Coronary artery (tissue), 2 donors: Measurements from ENCODE around the gene S1PR5.

Source experiments
- DNase-seq: peaks from one replicate; pipeline ENCODE4 v3.0.0-alpha.2; 2017; ENCODE audit warnings: low spot score
- H3K27ac ChIP-seq, 2 donors: fragments of 200-600 bp; sonication (generic); one replicate each; pipeline ENCODE4 v1.5.1; 2016 to 2019
- H3K4me3 ChIP-seq: fragments of 200-600 bp; sonication (generic); 2 replicates; pipeline ENCODE4 v1.5.1; 2016; ENCODE audit warnings: mild to moderate bottlenecking, moderate library complexity
- TF ChIP-seq, protein P1 (sequence below): fragments of 200-600 bp; sonication (generic); IDR thresholded peaks from one replicate; pipeline ENCODE4 v1.5.1; 2019; ENCODE audit warnings: antibody characterized with exemption

The S1PR5 gene

DNA sequence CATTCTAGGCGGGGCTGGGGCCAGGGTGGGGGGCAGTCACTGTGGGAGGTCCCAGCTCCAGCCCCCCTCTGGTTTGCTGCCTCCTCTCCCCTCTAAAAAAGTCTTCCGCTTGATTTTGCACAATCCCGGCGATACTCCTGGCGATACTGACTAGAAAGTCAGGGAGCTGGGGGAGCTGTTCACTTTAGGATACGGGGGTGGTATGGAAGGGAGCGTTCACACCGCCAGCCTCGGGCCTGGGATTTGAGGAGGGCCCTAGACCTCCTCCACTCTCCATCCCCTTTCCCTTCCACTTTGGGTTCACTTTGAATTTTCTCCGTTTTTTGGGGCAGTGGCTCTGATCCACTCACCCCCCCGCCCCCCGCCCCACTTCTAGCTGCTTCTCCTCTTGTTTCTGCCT lies 49.1 kb downstream of the S1PR5 start:
- Histone ChIP-seq H3K4me3 (no peak overlapping the region), H3K27ac (no peak overlapping the region)
- DNase-seq = no peak
- TF ChIP-seq, protein P1, sequence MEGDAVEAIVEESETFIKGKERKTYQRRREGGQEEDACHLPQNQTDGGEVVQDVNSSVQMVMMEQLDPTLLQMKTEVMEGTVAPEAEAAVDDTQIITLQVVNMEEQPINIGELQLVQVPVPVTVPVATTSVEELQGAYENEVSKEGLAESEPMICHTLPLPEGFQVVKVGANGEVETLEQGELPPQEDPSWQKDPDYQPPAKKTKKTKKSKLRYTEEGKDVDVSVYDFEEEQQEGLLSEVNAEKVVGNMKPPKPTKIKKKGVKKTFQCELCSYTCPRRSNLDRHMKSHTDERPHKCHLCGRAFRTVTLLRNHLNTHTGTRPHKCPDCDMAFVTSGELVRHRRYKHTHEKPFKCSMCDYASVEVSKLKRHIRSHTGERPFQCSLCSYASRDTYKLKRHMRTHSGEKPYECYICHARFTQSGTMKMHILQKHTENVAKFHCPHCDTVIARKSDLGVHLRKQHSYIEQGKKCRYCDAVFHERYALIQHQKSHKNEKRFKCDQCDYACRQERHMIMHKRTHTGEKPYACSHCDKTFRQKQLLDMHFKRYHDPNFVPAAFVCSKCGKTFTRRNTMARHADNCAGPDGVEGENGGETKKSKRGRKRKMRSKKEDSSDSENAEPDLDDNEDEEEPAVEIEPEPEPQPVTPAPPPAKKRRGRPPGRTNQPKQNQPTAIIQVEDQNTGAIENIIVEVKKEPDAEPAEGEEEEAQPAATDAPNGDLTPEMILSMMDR = no peak

DNA sequence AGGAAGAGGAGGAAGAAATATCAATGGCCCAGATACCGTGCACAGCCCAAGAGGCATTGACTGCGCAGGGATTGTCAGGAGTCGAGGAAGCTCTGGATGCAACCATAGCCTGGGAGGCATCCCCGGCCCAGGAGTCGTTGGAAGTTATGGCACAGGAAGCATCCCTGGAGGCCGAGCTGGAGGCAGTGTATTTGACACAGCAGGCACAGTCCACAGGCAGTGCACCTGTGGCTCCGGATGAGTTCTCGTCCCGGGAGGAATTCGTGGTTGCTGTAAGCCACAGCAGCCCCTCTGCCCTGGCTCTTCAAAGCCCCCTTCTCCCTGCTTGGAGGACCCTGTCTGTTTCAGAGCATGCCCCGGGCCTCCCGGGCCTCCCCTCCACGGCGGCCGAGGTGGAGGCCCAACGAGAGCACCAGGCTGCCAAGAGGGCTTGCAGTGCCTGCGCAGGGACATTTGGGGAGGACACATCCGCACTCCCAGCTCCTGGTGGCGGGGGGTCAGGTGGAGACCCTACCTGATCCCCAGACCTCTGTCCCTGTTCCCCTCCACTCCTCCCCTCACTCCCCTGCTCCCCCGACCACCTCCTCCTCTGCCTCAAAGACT lies 50.0 kb downstream of the S1PR5 start:
- H3K27ac ChIP-seq = no peak overlapping the region
- TF ChIP-seq, protein P1 = no peak

DNA sequence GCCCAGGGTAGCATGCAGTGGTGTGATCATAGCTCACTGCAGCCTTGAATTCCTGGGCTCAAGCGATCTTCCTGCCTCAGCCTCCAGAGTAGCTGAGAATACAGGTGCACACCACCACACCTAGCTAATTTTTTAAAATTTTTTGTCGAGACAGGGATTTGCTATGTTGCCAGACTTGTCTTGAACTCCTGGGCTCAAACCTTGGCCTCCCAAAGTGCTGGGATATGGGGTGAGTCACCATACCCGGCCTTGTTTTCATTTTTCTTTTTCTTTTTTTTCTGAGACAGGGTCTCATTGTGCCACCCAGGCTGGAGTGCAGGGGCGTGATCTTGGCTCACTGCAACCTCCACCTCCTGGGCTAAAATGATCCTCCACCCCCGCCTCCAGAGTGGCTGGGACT lies 52.8 kb downstream of the S1PR5 start:
- DNase-seq = no peak
- TF ChIP-seq, protein P1 = no peak

More for the DNA sequence above, 50.0 kb downstream of the S1PR5 start:
- no peak for DNase-seq
- no peak overlapping the region for H3K4me3 ChIP-seq

More for the DNA sequence above, 52.8 kb downstream of the S1PR5 start:
- Histone ChIP-seq H3K4me3 (no peak overlapping the region), H3K27ac (no peak overlapping the region)
